Measurements from ENCODE around the gene AGXT2.

The AGXT2 gene

DNA sequence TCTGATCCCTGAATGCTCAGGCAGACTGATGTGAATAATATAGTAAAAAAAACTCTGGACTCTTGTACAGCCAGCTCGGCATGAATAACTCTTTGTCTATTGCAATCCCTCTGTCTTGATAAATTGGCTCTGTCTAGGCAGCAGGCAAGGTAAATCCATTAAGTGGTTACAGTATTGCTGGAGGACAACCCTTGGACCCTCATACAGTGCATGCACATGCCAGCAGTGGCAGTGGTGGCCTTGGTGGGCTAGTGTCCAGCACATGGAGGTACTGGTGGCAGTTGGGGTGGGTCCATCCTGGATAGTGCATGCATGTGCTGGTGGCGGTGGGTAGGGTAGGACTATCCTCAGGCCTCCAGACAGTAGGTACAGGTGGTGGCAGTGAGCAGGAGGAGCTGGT lies 79.5 kb downstream of the AGXT2 start:
- DNase-seq (ENCODE audit: low read depth in 2 of 2): no peak

DNA sequence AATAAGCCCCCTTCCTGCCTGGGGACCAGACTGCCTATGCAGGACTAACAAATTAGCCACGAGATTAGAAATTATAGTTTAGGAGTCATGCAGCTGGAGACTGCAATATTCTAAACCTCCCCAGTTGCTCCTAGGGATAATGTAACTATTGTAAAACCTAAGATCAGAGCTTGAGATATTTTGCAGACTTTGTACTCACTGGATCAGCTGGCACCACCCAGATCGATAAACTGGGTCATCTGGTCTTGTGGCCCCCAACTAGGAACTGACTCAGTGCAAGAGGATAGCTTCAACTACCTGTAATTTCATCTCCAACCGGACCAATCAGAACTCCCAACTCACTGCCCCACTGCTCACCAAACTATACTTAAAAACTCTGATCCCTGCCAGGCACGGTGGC lies 80.2 kb downstream of the AGXT2 start:
- DNase-seq (ENCODE audit: low read depth in 2 of 2): no peak

DNA sequence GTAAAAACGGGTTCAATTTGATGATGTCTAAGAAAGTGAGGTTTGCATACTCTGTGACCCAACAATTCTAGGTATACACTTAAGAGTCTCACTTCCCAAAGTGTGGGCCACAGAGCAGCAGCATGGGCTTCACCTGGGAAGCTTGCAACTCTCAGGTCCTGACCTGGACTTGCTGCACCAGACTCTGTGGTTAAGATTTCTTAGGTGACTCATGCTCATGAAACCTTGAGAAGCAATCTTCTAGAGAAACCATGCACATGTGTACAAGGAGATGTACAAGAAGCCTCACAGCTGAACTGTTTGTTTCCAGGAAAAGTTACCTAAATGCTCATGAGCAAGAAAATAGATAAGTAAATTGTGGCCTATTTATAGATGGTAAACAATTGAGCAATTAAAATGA lies 88.4 kb downstream of the AGXT2 start:
- no peak for DNase-seq (ENCODE audit: low read depth in 2 of 2)

DNA sequence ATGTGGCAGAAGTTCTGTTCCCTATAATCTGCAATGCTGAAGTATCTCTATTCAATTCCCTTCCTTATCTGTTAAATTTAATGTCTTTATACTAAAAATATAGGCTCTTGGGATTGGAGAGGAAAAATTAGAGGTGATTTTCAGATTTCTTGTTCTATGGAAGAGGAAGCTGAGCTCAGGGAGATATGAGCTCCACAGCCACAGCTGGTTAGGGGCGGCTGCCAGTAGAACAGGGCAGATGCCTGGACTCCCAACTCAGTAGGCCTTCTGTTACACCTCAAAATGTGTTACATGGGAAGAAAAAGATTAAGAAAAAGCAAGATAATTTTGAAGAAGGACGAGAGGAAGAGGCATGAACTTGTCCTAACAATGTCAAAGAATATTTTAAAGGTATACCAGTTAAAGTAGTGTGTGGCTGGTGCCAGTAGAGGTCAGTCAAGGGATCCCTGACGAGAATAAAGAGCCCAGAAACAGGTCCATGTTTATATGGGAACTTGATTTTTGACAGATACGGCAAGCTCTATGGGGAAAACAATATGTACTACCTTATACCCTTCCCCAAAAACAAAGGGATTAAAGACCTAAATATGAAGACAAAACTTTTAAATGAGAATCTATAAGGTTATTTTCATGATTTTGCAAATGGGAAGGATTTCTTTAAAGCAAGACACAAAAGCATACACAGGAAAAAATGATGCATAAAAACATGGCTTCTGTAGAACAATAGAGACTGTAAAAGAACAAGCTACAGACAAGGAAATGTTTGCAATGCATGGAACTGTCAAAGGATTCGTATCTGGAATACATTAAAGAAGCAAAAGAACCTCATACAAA lies 89.7 kb downstream of the AGXT2 start:
- DNase-seq (ENCODE audit: low read depth in 2 of 2): no peak

DNA sequence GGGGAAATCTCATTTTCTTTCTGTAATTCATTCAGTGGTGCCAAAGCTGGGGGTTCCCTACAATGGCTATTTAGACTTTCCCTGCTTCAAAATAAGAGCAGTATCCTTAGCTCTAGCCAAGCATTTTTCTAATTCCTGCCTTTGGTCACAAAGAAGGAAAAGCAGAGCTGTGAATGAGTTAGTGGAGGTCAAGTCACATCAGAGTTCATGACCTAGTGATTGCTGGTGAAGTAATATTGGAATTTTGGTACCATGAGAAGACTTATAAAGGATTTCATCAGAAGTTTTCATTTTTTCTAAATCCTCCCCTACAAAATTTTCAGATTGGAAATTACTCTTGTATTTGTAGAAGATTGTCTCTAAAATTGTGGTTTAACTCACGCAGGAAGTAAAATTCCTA lies 90.4 kb downstream of the AGXT2 start:
- DNase-seq (ENCODE audit: low read depth in 2 of 2): no peak

Data from activated CD8-positive, alpha-beta memory T cell treated with anti-CD3 and anti-CD28 coated beads for 4 hours (primary cell).